PC-9 (cell line): Measurements from ENCODE around the gene ADCY3. TPM values are rescaled to one million over a fixed set of nuclear protein-coding genes. Genes with fewer than 3 reads are reported as not detected.
A peak's percentile ranks its signal among the peaks of the same experiment; 100 is the strongest.

Experiments
- BruUV-seq: library from RNA; stranded (reverse); fragments of 400-500 nt; replicated peaks from 2 replicates; lab custom pipeline; 2021; lab: Mats Ljungman, UMichigan
- CTCF ChIA-PET: fragments of 300-600 bp; sonication (Branson Sonifier 250); formaldehyde crosslinking; loops from one replicate; lab custom pipeline; 2022; ENCODE audit warnings: antibody characterized with exemption; lab: Charles Lee
- POLR2A ChIA-PET: fragments of 300-600 bp; sonication (Branson Sonifier 250); formaldehyde crosslinking; loops from one replicate; lab custom pipeline; 2022; ENCODE audit warnings: antibody characterized with exemption; ENCODE audit not compliant: unreplicated experiment; lab: Charles Lee
- DNase-seq, 2 experiments: peaks; one replicate each; pipeline versions ENCODE4 v3.0.0 to v3.0.0-alpha.2; 2015 to 2022; ENCODE audit warnings: mixed read lengths in 1 of 2
- H2AFZ ChIP-seq: fragments of 200-600 bp; sonication (generic); 2 replicates; pipeline ENCODE4 v1.8.1; 2017; ENCODE audit warnings: antibody characterized with exemption
- H3F3A ChIP-seq: fragments of 200-600 bp; sonication (generic); 2 replicates; pipeline ENCODE4 v1.8.1; 2017; ENCODE audit warnings: antibody characterized with exemption, mild to moderate bottlenecking, low read depth; ENCODE audit not compliant: insufficient read depth
- H3K27ac ChIP-seq: fragments of 200-600 bp; sonication (generic); 2 replicates; pipeline ENCODE4 v1.6.1; 2016; ENCODE audit warnings: mixed run types
- H3K27me3 ChIP-seq: fragments of 200-600 bp; sonication (generic); 2 replicates; pipeline ENCODE4 v1.6.1; 2016; ENCODE audit warnings: low read depth, mixed run types; ENCODE audit not compliant: insufficient read depth
- H3K36me3 ChIP-seq: fragments of 200-600 bp; sonication (generic); 2 replicates; pipeline ENCODE4 v1.6.1; 2016; ENCODE audit warnings: low read depth, mixed run types
- H3K4me1 ChIP-seq: fragments of 200-600 bp; sonication (generic); replicated peaks from 2 replicates; pipeline ENCODE4 v1.6.1; 2016; ENCODE audit warnings: mixed run types; ENCODE audit not compliant: insufficient read depth
- H3K4me2 ChIP-seq: fragments of 200-600 bp; sonication (generic); 2 replicates; pipeline ENCODE4 v1.6.1; 2017; ENCODE audit warnings: mixed run types
- H3K4me3 ChIP-seq: fragments of 200-600 bp; sonication (generic); 2 replicates; pipeline ENCODE4 v1.6.1; 2016; ENCODE audit warnings: mixed run types
- H3K79me2 ChIP-seq: fragments of 200-600 bp; sonication (generic); 2 replicates; pipeline ENCODE4 v1.6.1; 2017; ENCODE audit warnings: low read depth, mixed run types
- H3K9me2 ChIP-seq: fragments of 200-600 bp; sonication (generic); 2 replicates; pipeline ENCODE4 v1.8.1; 2017; ENCODE audit warnings: mild to moderate bottlenecking; ENCODE audit not compliant: insufficient read depth
- H3K9me3 ChIP-seq: fragments of 200-600 bp; sonication (generic); 2 replicates; pipeline ENCODE4 v1.8.1; 2016; ENCODE audit warnings: low read depth; ENCODE audit not compliant: insufficient read depth
- H4K20me1 ChIP-seq: fragments of 200-600 bp; sonication (generic); 2 replicates; pipeline ENCODE4 v1.8.1; 2017; ENCODE audit not compliant: insufficient read depth
- EZH2 ChIP-seq: fragments of 200-600 bp; sonication (generic); IDR thresholded peaks from 2 replicates; pipeline ENCODE4 v1.8.0; 2017; ENCODE audit warnings: antibody characterized with exemption, low read depth
- intact Hi-C: fragments of 100-400 bp; cut with micrococcal nuclease; formaldehyde crosslinking; loops from one replicate; pipeline ENCODE4 v1.10.0; 2022; ENCODE audit not compliant: unreplicated experiment
- total RNA-seq: library from RNA; stranded (reverse); gene quantifications from 2 replicates; pipeline ENCODE4 v1.2.3, GENCODE V29; 2021
- TF ChIP-seq, protein P1 (sequence below): fragments of 200-600 bp; sonication (generic); conservative IDR thresholded peaks from 2 replicates; pipeline ENCODE4 v1.6.1; 2017; ENCODE audit warnings: mixed run types, antibody characterized with exemption, mild to moderate bottlenecking, moderate library complexity

The ADCY3 gene
- total RNA-seq, 1 experiment from 2014 or later: 46.3 TPM

GRCh38 chr2:24922556-24922955 lies 2.5 kb upstream of the ADCY3 start:
- BruUV-seq: no TSS peak
- intact Hi-C loops: no loop called here

DNA sequence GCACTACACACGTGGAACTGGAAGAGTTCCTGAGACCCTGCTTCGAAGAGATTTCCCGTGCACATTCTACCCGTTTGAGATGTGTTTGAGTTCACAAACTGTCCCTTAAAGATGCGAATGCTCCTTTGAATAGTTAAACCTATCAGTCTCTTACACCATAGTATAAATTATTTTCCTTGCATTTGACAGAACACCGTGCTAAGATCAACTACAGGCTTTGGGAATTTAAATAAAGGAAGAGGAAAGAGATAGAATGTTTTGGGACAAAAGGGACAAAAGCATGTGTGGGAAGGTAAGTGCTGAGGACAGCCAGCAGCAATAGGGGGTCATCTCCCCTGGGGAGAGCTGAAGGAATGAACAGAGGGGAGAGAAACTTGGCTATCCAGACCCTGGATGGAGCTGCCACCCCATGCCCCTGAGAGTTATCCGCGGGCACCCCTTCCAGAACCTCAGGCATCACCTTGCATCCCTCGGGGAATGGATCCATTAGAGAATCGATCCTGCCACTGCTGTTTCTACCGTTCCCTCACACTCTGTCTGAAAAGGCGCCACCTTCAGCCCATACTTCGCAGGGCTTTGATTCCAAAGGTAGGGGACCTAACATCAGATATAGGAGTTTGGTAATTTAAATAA lies 888 bp upstream of the ADCY3 start:
- Histone ChIP-seq H2AFZ (peak overlapping the region; percentile 91), H3K4me1 (peaks cover 12% of the 10 kb centered on the region), H3K4me2 (peak overlapping the region; percentile 82), H3K9me3 (no peaks in the 10 kb centered on the region), H3K4me3 (peak overlapping the region; percentile 80), H4K20me1 (peaks cover 4% of the 10 kb centered on the region), H3F3A (peaks cover 10% of the 10 kb centered on the region), H3K27me3 (no peaks in the 10 kb centered on the region), H3K9me2 (no peaks in the 10 kb centered on the region), H3K79me2 (0 out of 2 replicates have a peak, but pooled peaks cover 11% of the 10 kb centered on the region), H3K27ac (no peak overlapping the region), H3K36me3 (no peaks in the 10 kb centered on the region)
- CTCF ChIA-PET: no interaction called here
- POLR2A ChIA-PET: no interaction called here
- intact Hi-C loops: no loop called here
- TF ChIP-seq EZH2: no peak
- TF ChIP-seq, protein P1, sequence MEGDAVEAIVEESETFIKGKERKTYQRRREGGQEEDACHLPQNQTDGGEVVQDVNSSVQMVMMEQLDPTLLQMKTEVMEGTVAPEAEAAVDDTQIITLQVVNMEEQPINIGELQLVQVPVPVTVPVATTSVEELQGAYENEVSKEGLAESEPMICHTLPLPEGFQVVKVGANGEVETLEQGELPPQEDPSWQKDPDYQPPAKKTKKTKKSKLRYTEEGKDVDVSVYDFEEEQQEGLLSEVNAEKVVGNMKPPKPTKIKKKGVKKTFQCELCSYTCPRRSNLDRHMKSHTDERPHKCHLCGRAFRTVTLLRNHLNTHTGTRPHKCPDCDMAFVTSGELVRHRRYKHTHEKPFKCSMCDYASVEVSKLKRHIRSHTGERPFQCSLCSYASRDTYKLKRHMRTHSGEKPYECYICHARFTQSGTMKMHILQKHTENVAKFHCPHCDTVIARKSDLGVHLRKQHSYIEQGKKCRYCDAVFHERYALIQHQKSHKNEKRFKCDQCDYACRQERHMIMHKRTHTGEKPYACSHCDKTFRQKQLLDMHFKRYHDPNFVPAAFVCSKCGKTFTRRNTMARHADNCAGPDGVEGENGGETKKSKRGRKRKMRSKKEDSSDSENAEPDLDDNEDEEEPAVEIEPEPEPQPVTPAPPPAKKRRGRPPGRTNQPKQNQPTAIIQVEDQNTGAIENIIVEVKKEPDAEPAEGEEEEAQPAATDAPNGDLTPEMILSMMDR: peak; percentile 54; the same call in 1 of the 2 replicates
- DNase-seq: no peak
- BruUV-seq: TSS peak; percentile 74

More at GRCh38 chr2:24922556-24922955, 2.5 kb upstream of the ADCY3 start:
- Histone ChIP-seq H3K4me3 (no peak overlapping the region), H3K36me3 (no peaks in the 10 kb centered on the region), H2AFZ (no peak overlapping the region), H4K20me1 (peaks cover 4% of the 10 kb centered on the region; the same call in 1 of the 2 replicates), H3K27me3 (no peaks in the 10 kb centered on the region), H3K9me2 (no peaks in the 10 kb centered on the region), H3K27ac (no peak overlapping the region), H3K4me1 (peaks cover 12% of the 10 kb centered on the region), H3K4me2 (no peak overlapping the region), H3K79me2 (0 out of 2 replicates have a peak, but pooled peaks cover 9% of the 10 kb centered on the region), H3K9me3 (no peaks in the 10 kb centered on the region), H3F3A (peaks cover 10% of the 10 kb centered on the region)
- CTCF ChIA-PET: no interaction called here
- TF ChIP-seq EZH2: no peak
- TF ChIP-seq, protein P1: no peak
- POLR2A ChIA-PET: no interaction called here
- DNase-seq: no peak

DNA sequence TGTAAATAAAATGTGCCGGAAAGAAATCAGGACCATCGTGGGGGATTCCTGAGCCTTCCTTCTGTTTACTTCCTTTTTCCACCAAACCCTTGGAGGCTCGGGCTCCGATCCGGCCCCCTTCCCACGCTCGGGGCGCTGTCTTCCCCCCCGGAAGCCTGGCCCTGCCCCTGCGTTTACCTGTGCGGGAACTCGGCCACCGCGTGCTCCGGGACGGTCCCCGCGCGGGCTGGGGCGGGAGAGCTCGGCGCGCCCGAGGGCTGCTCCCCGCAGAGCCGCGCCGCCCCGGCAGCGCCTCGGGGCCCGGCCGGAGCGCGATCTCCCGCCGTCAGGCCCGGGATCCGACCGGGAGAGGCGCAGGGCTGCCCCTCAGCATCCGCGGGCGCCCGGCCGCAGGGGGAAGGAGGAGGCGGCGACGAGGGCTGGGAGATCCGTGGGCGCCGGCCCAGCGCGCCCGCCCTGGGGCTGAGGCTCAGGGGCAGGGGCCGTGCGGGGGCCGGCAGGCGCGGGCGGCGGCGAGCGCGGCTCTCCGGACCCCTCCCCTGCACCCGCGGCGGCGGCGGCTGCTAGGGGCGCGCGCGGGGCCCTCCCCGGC lies 435 bp downstream of the ADCY3 start:
- Histone ChIP-seq H3K79me2 (0 out of 2 replicates have a peak, but pooled peaks cover 13% of the 10 kb centered on the region), H3K36me3 (no peaks in the 10 kb centered on the region), H3K4me2 (peak overlapping the region; percentile 80), H3K4me1 (peaks cover 12% of the 10 kb centered on the region), H3K27ac (no peak overlapping the region), H4K20me1 (peaks cover 4% of the 10 kb centered on the region), H3F3A (peaks cover 10% of the 10 kb centered on the region), H3K27me3 (no peaks in the 10 kb centered on the region), H3K9me2 (no peaks in the 10 kb centered on the region), H3K4me3 (peak overlapping the region; percentile 69), H3K9me3 (no peaks in the 10 kb centered on the region), H2AFZ (peak overlapping the region; percentile 70)
- intact Hi-C loops: no loop called here
- POLR2A ChIA-PET: no interaction called here
- no peak for DNase-seq
- CTCF ChIA-PET: interaction anchor here (0.6 kb wide), 1 partner anchor 129 kb away, joined by 5 read pairs; no protein-coding TSS in a partner anchor
- no TSS peak for BruUV-seq
- no peak for TF ChIP-seq EZH2
- TF ChIP-seq, protein P1: no peak
